Fibroblast of lung (primary cell): Measurements from ENCODE around the gene SPOCK1. TPM values are rescaled to one million over a fixed set of nuclear protein-coding genes. Genes with fewer than 3 reads are reported as not detected.

Experiments used
- DNase-seq, 2 donors: peaks; one replicate each; pipeline versions ENCODE4 v3.0.0 to v3.0.0-alpha.2; 2010; ENCODE audit warnings: low read depth in 2 of 2
- H2AFZ ChIP-seq: 2 replicates; pipeline ENCODE4 v1.5.1; 2012; ENCODE audit warnings: low read length, control low read depth, inconsistent platforms
- H3K27ac ChIP-seq: 2 replicates; pipeline ENCODE4 v1.5.1; 2011; ENCODE audit warnings: low read length, control low read depth; ENCODE audit not compliant: insufficient read depth
- H3K27me3 ChIP-seq: 2 replicates; pipeline ENCODE4 v1.5.1; 2011; ENCODE audit warnings: mild to moderate bottlenecking, low read length; ENCODE audit not compliant: control insufficient read depth, insufficient read depth
- H3K36me3 ChIP-seq: 2 replicates; pipeline ENCODE4 v1.5.1; 2011; ENCODE audit warnings: low read length; ENCODE audit not compliant: control insufficient read depth, insufficient read depth
- H3K4me1 ChIP-seq: 2 replicates; pipeline ENCODE4 v1.5.1; 2011; ENCODE audit warnings: low read length; ENCODE audit not compliant: control insufficient read depth, insufficient read depth; ENCODE audit errors: extremely low read depth
- H3K4me2 ChIP-seq: 2 replicates; pipeline ENCODE4 v1.5.1; 2011; ENCODE audit warnings: low read length, control low read depth; ENCODE audit not compliant: insufficient read depth; ENCODE audit errors: extremely low read depth
- H3K4me3 ChIP-seq, 4 experiments: fragments of 200-600 bp in 1 of 4; sonication (generic) in 1 of 4; replicated peaks in 1 of 4; 2 replicates each; pipeline ENCODE4 v1.5.1; 2011 to 2016; ENCODE audit warnings: low read length in 4 of 4, low read depth in 3 of 4, mild to moderate bottlenecking in 3 of 4, control low read depth in 2 of 4, inconsistent platforms in 1 of 4, mixed read lengths in 1 of 4; ENCODE audit not compliant: insufficient read depth in 1 of 4; ENCODE audit errors: control extremely low read depth in 1 of 4
- H3K79me2 ChIP-seq: 2 replicates; pipeline ENCODE4 v1.5.1; 2012; ENCODE audit warnings: mild to moderate bottlenecking, low read length, inconsistent platforms; ENCODE audit not compliant: control insufficient read depth, insufficient read depth
- H3K9ac ChIP-seq: 2 replicates; pipeline ENCODE4 v1.5.1; 2011; ENCODE audit warnings: mild to moderate bottlenecking, low read length, control low read depth; ENCODE audit not compliant: insufficient read depth
- H3K9me3 ChIP-seq: 2 replicates; pipeline ENCODE4 v1.5.1; 2012; ENCODE audit warnings: low read depth, low read length; ENCODE audit not compliant: control insufficient read depth, insufficient read depth
- H4K20me1 ChIP-seq: 2 replicates; pipeline ENCODE4 v1.5.1; 2011; ENCODE audit warnings: low read length; ENCODE audit not compliant: control insufficient read depth, insufficient read depth; ENCODE audit errors: extremely low read depth
- CTCF ChIP-seq, 2 donors: IDR thresholded peaks in 1 of 2; conservative IDR thresholded peaks in 1 of 2; 1 replicate in 1 of 2; 2 replicates in 1 of 2; pipeline ENCODE4 v1.5.1; 2011 to 2012; ENCODE audit warnings: low read length in 2 of 2, control low read depth in 1 of 2, inconsistent platforms in 1 of 2, low read depth in 1 of 2, mild to moderate bottlenecking in 1 of 2
- EZH2 ChIP-seq: IDR thresholded peaks from 2 replicates; pipeline ENCODE4 v1.5.1; 2012; ENCODE audit warnings: low read length, control low read depth, mild to moderate bottlenecking; ENCODE audit errors: missing control alignments
- polyA plus RNA-seq, 2 donors: library from polyadenylated mRNA; depleted of rRNA in 1 of 2; stranded (reverse) in 1 of 2; unstranded in 1 of 2; fragments of >200 nt; gene quantifications; 2 replicates each; pipeline ENCODE4 v1.2.1, GENCODE V29; 2011 to 2012; ENCODE audit warnings: missing spikeins in 1 of 2
- total RNA-seq: library from RNA; depleted of rRNA; stranded (reverse); fragments of >200 nt; gene quantifications from 2 replicates; pipeline ENCODE4 v1.2.1, GENCODE V29; 2014

The SPOCK1 gene
- total and polyA plus RNA-seq, 2 donors (not counting 1 experiment from before 2014, with no cell fraction given) = 11.1 to 34.9 TPM

- no peaks in the 10 kb centered on the region for H3K9me3 ChIP-seq
- no peak for TF ChIP-seq EZH2
- no peak for TF ChIP-seq CTCF (conservative IDR thresholded peaks at IDR 0.05 in 1 of 2, IDR thresholded peaks at IDR 0.05 in 1 of 2; ENCODE audit: low read depth in 1 of 2, low read length in 2 of 2)
- H3K27ac ChIP-seq = no peak overlapping the region
- no peaks in the 10 kb centered on the region for H3K27me3 ChIP-seq
- H3K36me3 ChIP-seq = no peaks in the 10 kb centered on the region
- no peaks in the 10 kb centered on the region for H3K79me2 ChIP-seq
- no peak overlapping the region for H3K9ac ChIP-seq
- no peak overlapping the region for H3K4me3 ChIP-seq
- no peaks in the 10 kb centered on the region for H3K4me1 ChIP-seq
- no peak overlapping the region for H3K4me2 ChIP-seq
- no peaks in the 10 kb centered on the region for H4K20me1 ChIP-seq
- no peak overlapping the region for H2AFZ ChIP-seq
- DNase-seq = no peak
Measured at GRCh38 chr5:137090721-137091120, 408.4 kb downstream of the SPOCK1 start.

GRCh38 chr5:137090151-137090550 lies 409.0 kb downstream of the SPOCK1 start:
- no peak overlapping the region for H3K4me3 ChIP-seq
- peak in 1 of 2 donors; percentile 27 for DNase-seq
- H3K9ac ChIP-seq = no peak overlapping the region
- no peaks in the 10 kb centered on the region for H4K20me1 ChIP-seq
- H3K4me1 ChIP-seq = no peaks in the 10 kb centered on the region
- TF ChIP-seq CTCF (conservative IDR thresholded peaks at IDR 0.05 in 1 of 2, IDR thresholded peaks at IDR 0.05 in 1 of 2; ENCODE audit: low read depth in 1 of 2, low read length in 2 of 2) (no peak), EZH2 (no peak)
- H3K4me2 ChIP-seq = no peak overlapping the region
- H3K9me3 ChIP-seq = no peaks in the 10 kb centered on the region
- no peaks in the 10 kb centered on the region for H3K27me3 ChIP-seq
- no peak overlapping the region for H2AFZ ChIP-seq
- H3K79me2 ChIP-seq = no peaks in the 10 kb centered on the region
- H3K36me3 ChIP-seq = no peaks in the 10 kb centered on the region
- H3K27ac ChIP-seq = no peak overlapping the region

- no peak for DNase-seq
- Histone ChIP-seq H3K9ac (no peak overlapping the region), H3K27ac (no peak overlapping the region), H3K36me3 (no peaks in the 10 kb centered on the region), H3K4me1 (no peaks in the 10 kb centered on the region), H3K79me2 (no peaks in the 10 kb centered on the region), H3K9me3 (no peaks in the 10 kb centered on the region), H2AFZ (no peak overlapping the region), H3K4me2 (no peak overlapping the region), H3K27me3 (no peaks in the 10 kb centered on the region), H4K20me1 (no peaks in the 10 kb centered on the region), H3K4me3 (no peak overlapping the region)
- TF ChIP-seq CTCF (conservative IDR thresholded peaks at IDR 0.05 in 1 of 2, IDR thresholded peaks at IDR 0.05 in 1 of 2; ENCODE audit: low read depth in 1 of 2, low read length in 2 of 2) (no peak), EZH2 (no peak)
Measured at GRCh38 chr5:137088175-137088574, 411.0 kb downstream of the SPOCK1 start.
